GM04504 (cell line): ENCODE results near the gene MIER2.

ENCODE experiments used
- DNase-seq: peaks from one replicate; pipeline ENCODE4 v3.0.0-alpha.2; 2012; ENCODE audit warnings: low read depth

The MIER2 gene

DNA sequence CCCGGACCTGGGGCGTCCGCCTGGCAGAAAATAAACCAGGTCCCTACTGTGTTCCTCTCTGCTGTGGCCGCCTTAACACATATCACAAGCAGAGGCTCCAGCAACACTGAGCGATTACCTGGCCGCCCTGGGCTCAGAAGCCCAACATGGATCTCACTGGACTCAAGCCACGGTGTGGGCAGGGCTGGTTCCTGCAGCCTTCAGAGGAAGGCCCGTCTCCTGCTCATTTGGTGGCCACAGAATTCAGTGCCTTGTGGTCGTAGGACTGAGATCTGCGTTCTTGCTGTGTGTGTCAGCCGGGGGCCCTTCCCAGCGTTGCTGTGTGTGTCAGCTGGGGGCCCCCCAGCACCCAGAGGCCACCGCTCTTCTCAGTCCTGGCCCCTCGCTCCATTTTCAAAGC lies 34.1 kb upstream of the MIER2 start:
- no peak for DNase-seq

DNA sequence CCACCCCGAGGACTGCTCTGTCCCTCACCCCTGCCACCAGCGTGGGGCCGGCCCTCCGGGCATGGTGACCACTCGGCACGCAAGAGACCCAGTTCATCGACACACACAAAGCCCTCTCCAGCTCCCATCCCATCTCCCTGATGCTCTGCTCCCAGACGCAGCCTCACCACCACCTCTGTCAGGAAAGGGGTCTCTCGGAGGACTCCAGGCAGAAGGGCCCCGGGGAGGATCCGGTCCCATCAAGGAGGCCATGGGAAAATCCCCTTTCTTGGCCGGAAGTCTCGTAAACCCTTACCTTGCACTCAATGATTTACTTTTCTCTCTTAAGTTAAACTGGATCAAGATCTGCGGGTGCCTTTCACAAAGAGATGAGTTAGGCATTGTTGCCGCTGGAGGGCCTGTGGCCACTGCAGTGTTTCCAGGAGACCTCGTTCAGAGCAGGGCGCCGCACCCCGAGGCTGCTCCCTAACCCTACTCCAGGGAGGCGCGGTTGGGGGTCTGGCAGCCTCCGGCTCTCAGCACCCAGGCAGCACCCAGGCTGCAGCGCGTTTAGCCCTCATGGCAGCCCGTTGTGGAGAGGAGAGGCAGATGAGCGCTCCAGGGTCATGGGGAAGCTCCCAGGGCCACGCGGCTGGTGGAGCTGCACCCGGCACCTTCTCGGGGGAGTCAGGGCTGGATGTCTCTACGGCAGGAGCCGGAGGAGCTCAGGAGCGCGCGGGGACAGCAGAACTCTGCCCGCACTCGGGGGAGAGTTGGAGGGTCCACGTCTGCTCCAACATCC lies 33.4 kb upstream of the MIER2 start:
- no peak for DNase-seq

GRCh38 chr19:376111-376470 lies 31.5 kb upstream of the MIER2 start:
- no peak for DNase-seq

- no peak for DNase-seq
Observed at GRCh38 chr19:375395-376110, 31.0 kb upstream of the MIER2 start.

- no peak for DNase-seq
Observed at GRCh38 chr19:374886-375235, 30.3 kb upstream of the MIER2 start.

GRCh38 chr19:374183-374885 lies 29.7 kb upstream of the MIER2 start:
- DNase-seq = no peak

DNA sequence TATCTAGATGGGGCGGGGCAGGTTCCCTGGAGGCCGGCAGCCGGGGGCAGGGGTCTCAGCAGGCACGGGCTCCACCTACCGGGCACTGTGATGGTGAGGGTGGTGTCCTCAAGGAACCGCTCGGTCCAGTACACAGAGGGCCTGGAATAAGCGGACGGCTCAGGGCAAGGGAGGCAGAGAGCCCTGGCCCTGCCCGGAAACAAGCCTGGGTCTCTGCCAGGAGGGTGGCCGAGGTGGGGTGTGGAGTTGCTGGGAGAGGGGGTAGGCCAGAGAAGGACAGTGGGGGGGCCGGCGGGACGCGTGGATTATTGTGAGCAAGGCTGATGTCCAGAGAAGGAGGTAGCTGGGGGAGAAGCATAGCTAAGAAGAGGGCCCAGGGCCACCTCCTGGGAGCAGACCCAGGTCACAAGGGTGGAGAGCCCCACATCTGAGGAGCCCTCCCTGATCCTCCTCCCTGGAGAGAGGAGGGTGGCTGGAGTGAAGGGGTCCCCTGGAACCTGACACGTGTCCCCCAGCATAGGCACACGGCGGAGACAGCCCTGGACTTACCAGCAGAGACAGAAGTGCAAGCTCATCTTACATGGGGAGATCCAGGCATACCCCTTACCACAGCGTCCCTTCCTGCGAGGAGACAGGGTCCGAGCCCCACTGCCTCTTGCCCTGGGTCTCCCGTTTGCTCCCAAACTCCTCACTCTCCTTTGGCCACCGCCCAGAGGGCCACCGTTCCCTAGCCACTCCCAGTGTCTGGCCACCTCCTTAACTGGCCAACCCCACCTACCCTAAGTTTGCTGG lies 29.0 kb upstream of the MIER2 start:
- no peak for DNase-seq

DNA sequence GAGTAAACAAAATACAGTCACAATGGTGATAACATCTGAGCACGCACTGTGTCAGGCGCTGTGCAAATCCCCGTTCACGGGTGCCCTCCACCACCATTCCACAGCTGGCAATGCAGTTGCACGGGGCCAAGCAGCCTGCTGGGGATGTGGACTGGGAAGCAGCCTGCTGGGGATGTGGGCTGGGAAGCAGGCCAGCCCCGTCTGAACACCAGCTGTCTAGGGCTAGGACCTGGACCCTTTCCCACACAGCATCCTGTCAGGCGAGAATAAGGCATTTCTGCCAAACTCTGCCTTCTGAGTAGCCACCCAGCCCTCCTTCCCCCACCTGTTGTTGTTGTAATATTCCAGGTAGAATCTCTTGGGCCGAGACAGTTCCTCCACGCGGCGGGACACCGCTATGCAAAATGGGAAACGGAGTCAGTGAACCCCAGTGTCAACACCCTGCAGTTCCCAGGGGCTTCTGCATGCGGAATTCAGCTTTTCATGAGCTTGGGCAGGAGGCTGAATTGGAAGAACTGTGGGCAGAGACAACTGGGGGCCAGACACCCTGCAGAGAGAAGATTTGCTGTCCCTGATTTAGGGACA lies 27.8 kb upstream of the MIER2 start:
- peak; percentile 76 for DNase-seq

- DNase-seq = no peak
Observed at GRCh38 chr19:371501-372168, 27.0 kb upstream of the MIER2 start.

GRCh38 chr19:370641-371330 lies 26.2 kb upstream of the MIER2 start:
- DNase-seq = no peak

- DNase-seq = no peak
Observed at GRCh38 chr19:369876-370275, 25.3 kb upstream of the MIER2 start.

DNA sequence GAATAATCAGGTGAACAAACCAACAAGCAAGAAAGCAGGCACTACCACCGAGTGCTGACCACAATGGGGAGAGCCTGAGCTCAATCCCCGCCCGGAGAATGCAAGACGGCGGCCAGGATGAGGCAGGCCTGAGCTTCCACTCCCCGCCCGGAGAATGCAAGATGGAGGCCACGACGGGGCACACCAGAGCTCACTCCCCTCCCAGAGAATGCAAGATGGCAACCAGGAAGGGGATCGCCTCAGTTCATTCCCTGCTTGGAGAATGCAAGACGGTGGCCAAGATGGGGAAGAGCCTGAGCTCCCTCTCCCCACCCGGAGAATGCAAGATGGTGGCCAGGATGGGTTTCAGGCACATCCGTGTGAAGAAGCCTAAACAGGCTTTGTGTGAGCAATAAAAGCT lies 24.7 kb upstream of the MIER2 start:
- no peak for DNase-seq

DNA sequence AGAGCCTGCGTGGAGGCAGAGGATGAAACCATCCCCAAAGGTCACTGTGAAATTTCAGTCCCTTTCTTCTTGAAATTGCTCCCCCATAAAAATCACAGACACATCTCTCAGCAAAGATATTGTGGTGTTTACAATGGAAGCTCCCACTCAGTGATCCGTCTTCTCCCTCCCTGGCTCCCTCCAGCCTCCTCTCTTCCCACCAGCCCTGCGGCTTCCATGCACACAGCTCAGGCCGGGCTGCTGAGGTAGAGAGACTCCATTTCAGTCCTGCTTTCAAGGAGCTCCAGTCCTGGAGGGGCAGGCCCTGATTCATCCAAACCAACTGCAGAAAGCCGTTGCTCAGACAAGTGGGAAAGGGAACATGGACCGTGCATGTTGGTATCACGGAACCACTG lies 24.0 kb upstream of the MIER2 start:
- DNase-seq = no peak

DNA sequence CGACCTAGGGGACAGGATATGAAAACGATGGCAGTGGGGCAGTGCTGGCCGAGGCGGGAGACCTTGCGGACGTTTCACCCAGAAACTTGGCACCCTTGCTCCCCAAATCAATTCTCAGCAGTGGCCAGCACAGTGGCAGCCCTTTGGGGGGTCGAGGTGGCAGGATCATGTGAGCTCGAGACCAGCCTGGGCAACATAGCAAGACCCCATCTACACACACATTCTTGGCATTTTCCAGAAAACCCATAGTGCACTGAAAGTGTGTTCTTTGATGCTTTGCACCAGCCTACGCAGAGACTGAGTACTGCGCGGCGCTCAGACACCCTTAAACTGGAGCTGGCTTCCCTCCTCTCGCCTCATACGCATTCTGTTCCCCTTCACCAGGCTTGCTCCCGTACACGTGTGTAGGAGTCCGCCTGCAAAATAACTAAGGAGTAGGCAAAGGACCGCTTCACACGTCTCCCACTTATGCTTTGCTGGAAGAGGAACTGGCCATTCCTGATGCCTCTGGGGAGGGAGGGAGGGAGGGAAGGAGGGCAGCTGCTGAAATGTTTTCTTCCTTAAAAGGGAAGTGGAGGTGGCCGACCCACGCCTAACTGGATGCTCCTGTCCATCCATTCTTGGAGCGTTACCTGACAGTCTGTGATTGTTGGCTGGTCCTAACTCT lies 23.5 kb upstream of the MIER2 start:
- no peak for DNase-seq

DNA sequence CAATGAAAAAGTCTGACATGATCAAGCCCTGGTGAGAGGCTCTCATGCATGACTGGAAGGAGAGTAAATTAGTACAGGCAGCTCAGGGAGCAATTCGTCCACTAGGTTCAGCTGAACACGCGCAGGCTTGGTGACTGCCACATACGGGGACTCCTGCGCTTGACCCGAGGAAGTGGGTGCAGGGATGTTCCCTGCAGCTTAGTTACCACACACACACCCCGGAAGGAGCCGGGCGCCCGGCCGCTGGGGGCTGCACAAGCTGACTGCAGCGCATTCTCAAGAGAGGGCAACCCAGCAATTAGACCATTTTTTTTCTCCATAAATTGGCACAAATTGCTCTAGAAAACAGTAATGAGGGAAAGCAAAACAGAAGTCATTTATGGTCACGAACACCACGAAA lies 23.0 kb upstream of the MIER2 start:
- DNase-seq = no peak

DNA sequence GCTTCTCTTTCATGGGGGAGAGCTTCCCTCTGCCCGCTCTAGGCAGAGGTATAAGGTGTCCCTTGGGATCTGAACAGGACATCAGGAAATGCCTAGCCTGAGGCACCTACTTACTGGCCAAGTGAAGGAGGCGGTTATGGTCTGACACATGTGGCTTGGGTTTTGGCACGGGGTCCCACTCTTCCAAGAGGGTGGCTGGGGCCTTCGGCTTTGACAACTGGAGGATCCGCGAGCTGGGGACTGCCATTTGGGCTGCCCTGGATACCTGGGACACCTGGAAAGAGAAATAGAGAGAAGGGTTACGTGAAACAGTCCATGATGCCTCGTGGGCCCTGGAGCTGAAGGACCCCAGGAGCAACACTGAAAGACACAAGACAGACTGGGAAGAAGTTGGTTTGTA lies 22.4 kb upstream of the MIER2 start:
- no peak for DNase-seq

DNA sequence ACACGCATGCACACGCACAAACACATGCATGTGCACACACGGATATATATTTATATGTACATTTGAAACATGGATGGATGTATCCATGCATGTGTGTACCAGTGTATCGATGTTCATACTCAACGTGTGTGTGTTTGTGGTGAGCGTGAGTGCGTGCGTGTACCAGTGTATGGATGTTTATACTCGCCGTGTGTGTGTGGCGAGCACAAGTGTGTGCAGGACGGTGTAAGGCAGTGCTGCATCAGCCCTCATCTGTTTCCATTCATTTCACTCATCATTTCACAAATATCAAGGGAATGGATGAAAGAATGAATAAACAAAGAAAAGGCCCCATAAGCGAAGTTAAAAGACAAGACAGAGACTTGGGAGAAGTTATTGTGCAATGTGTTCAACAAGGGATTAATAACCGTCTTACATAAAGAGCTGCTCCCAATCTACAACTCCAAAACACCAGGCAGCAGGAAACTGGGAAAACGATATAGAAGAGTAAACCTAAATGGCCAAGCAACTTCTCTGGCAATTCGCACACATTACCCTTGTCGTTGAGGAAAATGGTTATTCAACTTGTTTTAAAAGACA lies 21.7 kb upstream of the MIER2 start:
- DNase-seq = no peak

DNA sequence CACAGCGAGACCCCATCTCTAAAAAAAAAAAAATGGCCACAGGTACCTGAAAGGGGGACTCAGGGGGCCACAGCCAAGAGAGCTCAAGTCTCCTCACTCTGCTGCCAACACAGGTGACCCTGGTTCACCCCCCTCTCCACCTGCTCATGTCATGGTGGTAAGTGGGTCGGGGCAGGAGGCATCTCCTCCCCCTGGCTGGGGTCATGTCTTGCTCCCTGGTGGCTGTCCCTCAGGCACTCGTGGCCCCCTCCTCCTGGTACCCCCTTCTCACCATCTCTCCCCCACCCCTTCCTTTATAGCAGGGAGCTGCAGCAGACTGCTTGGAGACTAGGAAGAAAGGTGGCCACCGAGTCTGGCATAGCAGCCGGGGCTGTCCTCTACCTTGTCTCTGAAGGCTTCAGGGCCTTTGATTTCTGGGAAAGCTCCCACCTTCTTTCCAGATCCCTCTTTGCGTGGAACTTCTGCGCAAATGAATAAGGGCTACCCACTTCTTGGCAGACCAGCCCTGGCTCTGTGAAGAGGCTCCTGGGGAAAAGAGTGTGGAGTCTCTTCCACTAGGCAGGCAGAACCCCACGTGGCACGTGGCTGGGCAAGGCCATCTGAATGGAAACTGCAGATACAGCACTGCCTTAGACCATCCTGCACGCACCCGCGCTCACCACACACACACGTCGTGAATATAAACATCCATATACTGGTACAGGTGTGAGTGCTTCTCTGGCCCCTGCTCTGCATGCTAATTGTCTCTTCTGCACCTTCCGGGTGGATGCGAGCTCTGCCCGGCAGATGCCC lies 20.1 kb upstream of the MIER2 start:
- no peak for DNase-seq

DNA sequence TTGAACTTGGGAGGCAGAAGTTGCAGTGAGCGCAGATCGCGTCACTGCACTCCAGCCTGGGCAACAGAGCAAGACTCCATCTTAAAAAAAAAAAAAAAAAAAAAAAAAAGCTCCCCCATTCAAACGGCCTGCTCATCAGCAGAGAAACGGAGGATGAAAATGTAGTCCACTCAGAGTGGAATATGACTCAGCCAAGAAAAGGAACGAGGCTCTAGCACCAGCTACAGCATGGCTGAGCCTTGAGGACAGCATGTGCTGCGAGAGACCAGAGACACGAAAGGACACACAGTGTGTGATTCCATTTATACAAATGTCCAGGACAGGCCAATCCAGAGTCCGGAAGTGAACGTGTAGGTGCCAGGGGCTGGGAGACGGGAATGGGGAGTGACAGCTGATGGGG lies 18.1 kb upstream of the MIER2 start:
- no peak for DNase-seq
